Immature natural killer cell (primary cell): ENCODE data around the gene SGK1. TPM values are rescaled to one million over a fixed set of nuclear protein-coding genes. Genes with fewer than 3 reads are reported as not detected.
"Not testable (repeated sequence)": the region's sequence is repeated elsewhere in the genome, so short reads cannot be mapped to it uniquely, and the experiment has no call there.

ENCODE experiments used
- DNase-seq, 3 donors: peaks; one replicate each; pipeline ENCODE4 v3.0.0; 2022; ENCODE audit warnings: mixed read lengths in 1 of 3
- H3K27ac Mint-ChIP-seq, 6 donors: one replicate each; pipeline ENCODE4 v1.8.0; 2020; ENCODE audit warnings: mixed read lengths in 6 of 6, mild to moderate bottlenecking in 5 of 6, inconsistent platforms in 4 of 6, moderate library complexity in 3 of 6
- H3K27me3 Mint-ChIP-seq, 3 donors: one replicate each; pipeline ENCODE4 v1.8.0; 2020 to 2021; ENCODE audit warnings: low read depth in 3 of 3, mild to moderate bottlenecking in 3 of 3, mixed read lengths in 3 of 3, moderate library complexity in 3 of 3, inconsistent platforms in 1 of 3
- H3K36me3 Mint-ChIP-seq, 3 donors: one replicate each; pipeline ENCODE4 v1.8.0; 2020; ENCODE audit warnings: mixed read lengths in 3 of 3, inconsistent platforms in 2 of 3, mild to moderate bottlenecking in 2 of 3
- H3K4me1 Mint-ChIP-seq, 2 donors: one replicate each; pipeline ENCODE4 v1.8.0; 2020; ENCODE audit warnings: inconsistent platforms in 2 of 2, mild to moderate bottlenecking in 2 of 2, mixed read lengths in 2 of 2, moderate library complexity in 1 of 2
- H3K4me3 Mint-ChIP-seq, 5 donors: one replicate each; pipeline ENCODE4 v1.8.0; 2020; ENCODE audit warnings: mild to moderate bottlenecking in 5 of 5, mixed read lengths in 5 of 5, inconsistent platforms in 3 of 5, moderate library complexity in 3 of 5
- H3K9me3 Mint-ChIP-seq, 6 donors: one replicate each; pipeline ENCODE4 v1.8.0; 2020; ENCODE audit warnings: mild to moderate bottlenecking in 6 of 6, mixed read lengths in 6 of 6, inconsistent platforms in 4 of 6, moderate library complexity in 3 of 6
- polyA plus RNA-seq, 3 donors: library from polyadenylated mRNA; unstranded; fragments of 300-500 nt; fragmentation: Illumina TruSeq; gene quantifications; one replicate each; pipeline ENCODE4 v1.2.3, GENCODE V29; 2021

SGK1 gene
- polyA plus RNA-seq, 3 donors from 2014 or later, result 1.2 to 4.3 (median 3.8) TPM

GRCh38 chr6:134187154-134187553, 130.8 kb downstream of the SGK1 start:
- H3K4me1 Mint-ChIP-seq, result no peaks in the 10 kb centered on the region
- H3K4me3 Mint-ChIP-seq, result no peak overlapping the region
- no peaks in the 10 kb centered on the region for H3K36me3 Mint-ChIP-seq
- H3K27me3 Mint-ChIP-seq, result peaks cover 0 to 3% (median 0%) of the 10 kb centered on the region in 3 donors
- H3K27ac Mint-ChIP-seq, result no peak overlapping the region
- H3K9me3 Mint-ChIP-seq, result no peaks in the 10 kb centered on the region
- DNase-seq, result no peak

GRCh38 chr6:134186355-134186754, 131.6 kb downstream of the SGK1 start:
- no peak overlapping the region for H3K4me3 Mint-ChIP-seq
- H3K27ac Mint-ChIP-seq, result no peak overlapping the region
- H3K4me1 Mint-ChIP-seq, result no peaks in the 10 kb centered on the region
- DNase-seq, result no peak
- H3K9me3 Mint-ChIP-seq, result no peaks in the 10 kb centered on the region
- no peaks in the 10 kb centered on the region for H3K36me3 Mint-ChIP-seq
- peaks cover 0 to 3% (median 0%) of the 10 kb centered on the region in 3 donors for H3K27me3 Mint-ChIP-seq

- peaks cover 0 to 6% (median 0%) of the 10 kb centered on the region in 3 donors for H3K27me3 Mint-ChIP-seq
- DNase-seq, result no peak
- no peaks in the 10 kb centered on the region for H3K36me3 Mint-ChIP-seq
- H3K4me1 Mint-ChIP-seq, result no peaks in the 10 kb centered on the region
- no peaks in the 10 kb centered on the region for H3K9me3 Mint-ChIP-seq
- no peak overlapping the region for H3K4me3 Mint-ChIP-seq
- H3K27ac Mint-ChIP-seq, result no peak overlapping the region
Measured at GRCh38 chr6:134185277-134185676, 132.6 kb downstream of the SGK1 start.

- no peak for DNase-seq
- Mint-ChIP-seq H3K36me3 (no peaks in the 10 kb centered on the region), H3K4me3 (no peak overlapping the region), H3K27me3 (peaks cover 0 to 8% (median 6%) of the 10 kb centered on the region in 3 donors), H3K4me1 (peaks cover 0 to 5% of the 10 kb centered on the region in 2 donors), H3K9me3 (no peaks in the 10 kb centered on the region), H3K27ac (no peak overlapping the region)
Measured at GRCh38 chr6:134183844-134184243, 134.1 kb downstream of the SGK1 start.

GRCh38 chr6:134182528-134182927, 135.4 kb downstream of the SGK1 start:
- Mint-ChIP-seq H3K36me3 (no peaks in the 10 kb centered on the region), H3K4me1 (peaks cover 12 to 18% of the 10 kb centered on the region in 2 donors), H3K27ac (no peak overlapping the region), H3K4me3 (no peak overlapping the region), H3K27me3 (peaks cover 6 to 8% (median 6%) of the 10 kb centered on the region in 3 donors), H3K9me3 (no peaks in the 10 kb centered on the region)
- no peak for DNase-seq

GRCh38 chr6:134181726-134182125, 136.2 kb downstream of the SGK1 start:
- not testable (repeated sequence) for DNase-seq, H3K9me3 Mint-ChIP-seq, H3K36me3 Mint-ChIP-seq, H3K4me3 Mint-ChIP-seq, H3K27ac Mint-ChIP-seq
- Mint-ChIP-seq H3K4me1 (peaks cover 16 to 24% of the 10 kb centered on the region in 2 donors), H3K27me3 (peaks cover 7 to 12% (median 10%) of the 10 kb centered on the region in 3 donors)

GRCh38 chr6:134181251-134181650, 136.7 kb downstream of the SGK1 start:
- not testable (repeated sequence) for DNase-seq, H3K27ac Mint-ChIP-seq, H3K36me3 Mint-ChIP-seq, H3K9me3 Mint-ChIP-seq, H3K4me3 Mint-ChIP-seq
- H3K27me3 Mint-ChIP-seq, result peaks cover 9 to 15% (median 10%) of the 10 kb centered on the region in 3 donors
- H3K4me1 Mint-ChIP-seq, result peaks cover 19 to 29% of the 10 kb centered on the region in 2 donors

- H3K9me3 Mint-ChIP-seq, H3K27ac Mint-ChIP-seq, DNase-seq, H3K4me3 Mint-ChIP-seq, H3K36me3 Mint-ChIP-seq: not testable (repeated sequence)
- peaks cover 13 to 19% (median 14%) of the 10 kb centered on the region in 3 donors for H3K27me3 Mint-ChIP-seq
- peaks cover 26 to 36% of the 10 kb centered on the region in 2 donors for H3K4me1 Mint-ChIP-seq
Measured at GRCh38 chr6:134180540-134180939, 137.4 kb downstream of the SGK1 start.

- Mint-ChIP-seq H3K36me3 (no peaks in the 10 kb centered on the region), H3K4me3 (peak overlapping the region; percentile 73 to 94 (median 87)), H3K4me1 (peaks cover 35 to 52% of the 10 kb centered on the region in 2 donors), H3K27me3 (peaks cover 14 to 27% (median 17%) of the 10 kb centered on the region in 3 donors), H3K9me3 (no peaks in the 10 kb centered on the region), H3K27ac (peak overlapping the region; percentile 15 to 87 (median 74))
- peak; percentile 54 to 59 (median 57) for DNase-seq
Measured at GRCh38 chr6:134178161-134179044, 139.5 kb downstream of the SGK1 start.

- peak overlapping the region; percentile 73 to 94 (median 87) for H3K4me3 Mint-ChIP-seq
- H3K27ac Mint-ChIP-seq, result peak overlapping the region; percentile 15 to 83 (median 58)
- peaks cover 14 to 27% (median 17%) of the 10 kb centered on the region in 3 donors for H3K27me3 Mint-ChIP-seq
- H3K36me3 Mint-ChIP-seq, result no peaks in the 10 kb centered on the region
- DNase-seq, result peak in 1 of 3 donors; percentile 2
- H3K4me1 Mint-ChIP-seq, result peaks cover 35 to 53% of the 10 kb centered on the region in 2 donors
- H3K9me3 Mint-ChIP-seq, result no peaks in the 10 kb centered on the region
Measured at GRCh38 chr6:134177753-134178160, 140.2 kb downstream of the SGK1 start.

- Mint-ChIP-seq H3K4me1 (peaks cover 35 to 53% of the 10 kb centered on the region in 2 donors), H3K36me3 (no peaks in the 10 kb centered on the region), H3K27me3 (peaks cover 14 to 27% (median 19%) of the 10 kb centered on the region in 3 donors), H3K9me3 (no peaks in the 10 kb centered on the region), H3K27ac (no peak overlapping the region), H3K4me3 (peak overlapping the region; percentile 83 to 94 (median 87))
- DNase-seq, result no peak
Measured at GRCh38 chr6:134177236-134177635, 140.7 kb downstream of the SGK1 start.

GRCh38 chr6:134176264-134176975, 141.5 kb downstream of the SGK1 start:
- H3K27me3 Mint-ChIP-seq, result peaks cover 14 to 27% (median 19%) of the 10 kb centered on the region in 3 donors
- H3K9me3 Mint-ChIP-seq, result no peaks in the 10 kb centered on the region
- DNase-seq, result peak; percentile 8 to 18 (median 15)
- H3K36me3 Mint-ChIP-seq, result no peaks in the 10 kb centered on the region
- H3K27ac Mint-ChIP-seq, result peak overlapping the region in 4 of 6 donors; percentile 4 to 77 (median 68)
- H3K4me3 Mint-ChIP-seq, result peak overlapping the region; percentile 72 to 98 (median 84)
- H3K4me1 Mint-ChIP-seq, result peaks cover 35 to 53% of the 10 kb centered on the region in 2 donors

GRCh38 chr6:134175532-134176263, 142.2 kb downstream of the SGK1 start:
- Mint-ChIP-seq H3K4me3 (peak overlapping the region; percentile 72 to 98 (median 84)), H3K4me1 (peaks cover 35 to 53% of the 10 kb centered on the region in 2 donors), H3K9me3 (no peaks in the 10 kb centered on the region), H3K36me3 (no peaks in the 10 kb centered on the region), H3K27ac (peak overlapping the region in 5 of 6 donors; percentile 4 to 77 (median 68)), H3K27me3 (peaks cover 14 to 27% (median 19%) of the 10 kb centered on the region in 3 donors)
- DNase-seq, result peak in 1 of 3 donors; percentile 38
